GM12874 (cell line): ENCODE data around the gene STXBP6.

ENCODE experiments used
- TF ChIP-seq, protein P1 (sequence below): IDR thresholded peaks from 2 replicates; pipeline ENCODE4 v1.5.1; 2011; ENCODE audit warnings: low read depth, mild to moderate bottlenecking, control low read depth, low read length, moderate library complexity; ENCODE audit not compliant: insufficient read depth

STXBP6 gene

DNA sequence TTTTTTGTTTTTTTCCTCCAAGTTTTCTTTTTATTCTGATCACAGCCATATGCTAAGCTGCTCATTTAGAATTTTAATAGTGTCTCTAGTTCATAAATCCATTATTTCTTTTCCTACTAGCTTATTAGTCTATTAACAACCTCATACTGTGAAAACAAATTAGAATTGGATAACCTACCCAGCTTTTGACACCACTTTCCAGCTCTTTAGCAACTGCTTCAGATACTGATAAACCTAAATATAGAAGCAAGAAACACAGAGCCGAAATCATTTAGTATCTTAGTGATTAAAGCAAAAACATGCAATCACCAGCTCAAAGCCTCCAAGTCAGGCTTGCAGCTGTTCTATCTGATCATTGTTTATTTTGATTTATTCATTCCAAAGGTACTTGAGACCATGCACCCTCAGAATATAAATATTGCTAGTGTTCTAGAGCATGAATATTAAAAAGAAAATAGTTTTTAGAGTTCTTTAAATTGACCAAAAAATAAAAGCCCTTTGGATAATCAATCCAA, 121.5 kb downstream of the STXBP6 start:
- TF ChIP-seq, protein P1, sequence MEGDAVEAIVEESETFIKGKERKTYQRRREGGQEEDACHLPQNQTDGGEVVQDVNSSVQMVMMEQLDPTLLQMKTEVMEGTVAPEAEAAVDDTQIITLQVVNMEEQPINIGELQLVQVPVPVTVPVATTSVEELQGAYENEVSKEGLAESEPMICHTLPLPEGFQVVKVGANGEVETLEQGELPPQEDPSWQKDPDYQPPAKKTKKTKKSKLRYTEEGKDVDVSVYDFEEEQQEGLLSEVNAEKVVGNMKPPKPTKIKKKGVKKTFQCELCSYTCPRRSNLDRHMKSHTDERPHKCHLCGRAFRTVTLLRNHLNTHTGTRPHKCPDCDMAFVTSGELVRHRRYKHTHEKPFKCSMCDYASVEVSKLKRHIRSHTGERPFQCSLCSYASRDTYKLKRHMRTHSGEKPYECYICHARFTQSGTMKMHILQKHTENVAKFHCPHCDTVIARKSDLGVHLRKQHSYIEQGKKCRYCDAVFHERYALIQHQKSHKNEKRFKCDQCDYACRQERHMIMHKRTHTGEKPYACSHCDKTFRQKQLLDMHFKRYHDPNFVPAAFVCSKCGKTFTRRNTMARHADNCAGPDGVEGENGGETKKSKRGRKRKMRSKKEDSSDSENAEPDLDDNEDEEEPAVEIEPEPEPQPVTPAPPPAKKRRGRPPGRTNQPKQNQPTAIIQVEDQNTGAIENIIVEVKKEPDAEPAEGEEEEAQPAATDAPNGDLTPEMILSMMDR, result no peak

DNA sequence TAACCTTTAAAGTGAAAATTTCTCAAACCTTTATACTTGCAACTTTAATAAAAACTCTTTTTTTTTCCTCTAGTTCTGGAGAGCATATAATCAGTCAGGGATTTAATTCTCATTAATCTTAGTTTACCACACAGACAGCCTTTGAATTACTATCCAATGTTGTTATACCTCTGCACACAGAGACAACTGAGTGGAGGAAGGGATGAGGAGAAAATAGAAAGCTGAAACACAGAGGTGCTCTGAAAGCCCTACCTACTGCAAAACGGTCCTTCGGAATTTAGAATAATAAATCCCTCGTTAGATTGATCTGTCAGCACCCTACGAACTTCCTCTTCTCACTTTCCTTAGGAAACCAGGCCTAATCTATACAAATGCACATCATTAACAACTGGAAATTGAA, 122.1 kb downstream of the STXBP6 start:
- TF ChIP-seq, protein P1, result no peak

DNA sequence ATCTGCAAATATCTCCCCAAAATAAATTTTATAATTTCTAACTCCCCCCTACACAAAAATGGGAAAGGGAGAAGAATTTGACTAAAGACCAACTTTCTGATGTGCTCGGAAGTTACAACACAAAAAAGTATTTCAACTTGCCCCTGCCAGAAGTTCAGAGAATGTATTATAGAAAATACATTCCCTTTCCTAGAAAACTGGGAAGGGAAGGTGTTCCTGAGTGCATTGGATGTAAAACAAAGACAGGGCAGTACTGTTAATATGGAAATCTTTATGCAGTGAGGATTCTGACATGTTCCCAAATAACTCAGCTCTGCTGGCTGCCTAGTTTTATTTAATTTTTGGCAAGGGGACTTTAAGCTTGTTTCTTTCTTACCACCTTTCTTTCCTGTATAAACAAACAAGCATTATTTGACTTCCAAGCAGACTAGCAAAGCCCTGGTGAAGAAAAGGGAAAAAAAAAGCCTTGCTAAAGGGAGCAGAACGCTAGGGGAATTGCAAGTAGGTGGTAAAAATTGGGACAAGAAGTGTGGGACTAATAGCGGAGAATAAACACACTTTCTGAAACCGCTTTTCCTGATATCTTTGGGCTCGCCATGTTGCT, 124.1 kb downstream of the STXBP6 start:
- TF ChIP-seq, protein P1, result no peak

DNA sequence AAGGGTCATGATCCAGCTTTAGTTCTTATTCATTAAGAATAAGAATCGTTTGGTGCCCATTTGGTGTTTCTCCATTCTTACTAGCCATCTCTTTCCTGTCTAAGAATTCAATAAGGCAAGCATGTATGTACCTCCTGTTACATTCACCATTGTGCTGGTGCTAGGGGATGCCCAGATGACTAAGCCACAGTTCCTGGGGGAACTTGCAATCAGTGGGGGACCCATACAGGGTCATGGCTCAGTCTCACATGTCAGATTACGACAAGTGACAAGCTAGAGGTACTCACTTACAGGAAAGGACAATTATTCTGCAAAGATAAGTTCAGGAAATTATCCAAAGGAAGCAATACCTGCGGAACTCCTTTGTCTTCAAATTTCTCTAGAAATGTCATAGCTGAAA, 125.4 kb downstream of the STXBP6 start:
- TF ChIP-seq, protein P1, result no peak

DNA sequence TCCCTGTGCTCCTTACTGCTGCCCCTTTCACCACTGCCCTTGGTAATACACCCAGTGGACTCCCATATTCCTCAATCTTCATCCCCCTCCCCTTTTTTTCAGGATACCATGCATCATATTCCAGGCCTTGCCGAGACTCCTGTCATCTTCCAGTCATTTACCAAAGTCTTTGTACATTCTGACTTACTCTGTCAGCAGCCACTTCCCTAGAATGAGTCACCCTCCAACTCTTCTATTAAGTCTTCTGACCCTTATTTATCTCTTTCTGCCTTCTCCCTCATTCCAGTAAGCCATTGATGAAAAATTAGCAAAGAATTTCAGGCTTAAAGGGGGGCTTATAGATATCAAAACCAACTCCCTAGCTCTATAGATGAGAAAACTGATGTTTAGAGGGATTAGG, 128.0 kb downstream of the STXBP6 start:
- TF ChIP-seq, protein P1, result no peak

DNA sequence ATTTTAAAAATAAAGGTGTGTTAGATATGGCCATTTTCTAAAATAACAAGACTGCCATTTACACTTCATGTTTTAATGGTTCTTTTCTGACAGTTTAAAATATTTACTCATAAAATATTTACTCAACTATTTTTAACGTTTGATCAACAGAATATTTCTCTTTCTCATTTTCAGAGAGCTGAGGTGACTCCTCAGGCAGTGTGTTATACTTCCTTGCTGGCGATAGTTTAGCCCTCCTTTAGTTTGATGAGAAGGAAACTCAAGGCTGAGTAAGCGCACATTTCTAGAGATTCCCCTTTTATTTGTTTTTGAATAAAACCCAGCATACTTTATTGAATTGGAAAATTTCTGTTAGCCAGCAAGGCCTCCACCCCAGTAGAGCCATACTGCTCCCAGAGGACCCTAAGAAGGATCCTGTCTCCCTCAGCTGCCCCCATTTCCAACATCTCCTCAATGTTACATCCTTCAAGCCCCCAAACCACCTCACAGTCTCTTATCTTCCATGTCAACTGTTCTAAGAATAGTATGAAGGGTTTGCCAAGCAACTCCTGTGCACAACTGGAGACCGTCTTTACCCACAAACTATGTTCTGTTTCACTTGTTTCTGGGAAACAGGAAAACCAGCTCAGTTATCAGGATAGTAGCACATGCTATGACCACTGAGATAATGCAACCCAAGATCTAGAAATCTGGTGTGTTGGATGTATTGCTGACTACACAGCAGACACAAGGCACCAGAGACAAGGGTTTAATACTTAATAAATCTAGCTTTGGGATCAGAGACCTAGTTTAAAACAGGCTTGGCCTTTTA, 129.5 kb downstream of the STXBP6 start:
- TF ChIP-seq, protein P1, result no peak

DNA sequence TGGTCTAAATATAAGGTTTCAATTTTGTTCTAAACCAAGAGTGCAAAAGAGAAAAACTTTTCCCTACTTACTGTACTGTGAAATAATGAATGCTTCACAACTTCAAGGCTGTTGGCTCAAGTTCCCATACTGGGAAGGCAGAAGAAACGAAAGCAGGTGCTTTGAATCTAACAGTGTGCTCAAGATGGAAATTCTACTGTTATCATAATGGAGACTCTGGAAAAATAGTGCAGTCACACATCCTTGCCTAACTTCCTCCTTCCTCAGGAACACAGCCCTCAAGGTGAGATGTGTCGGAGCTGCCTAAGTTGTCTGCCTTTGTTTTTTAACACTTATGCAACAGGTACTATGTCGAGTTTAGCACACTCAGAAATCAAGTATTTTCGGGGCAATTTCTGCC, 131.1 kb downstream of the STXBP6 start:
- TF ChIP-seq, protein P1, result no peak
